HUES6 (cell line): ENCODE measurements around the gene DIPK1C.
"Not testable (repeated sequence)": the region's sequence is repeated elsewhere in the genome, so short reads cannot be mapped to it uniquely, and the experiment has no call there.

Experiments
- H3K27ac ChIP-seq: 2 replicates; pipeline ENCODE4 v1.7.0; 2013; ENCODE audit warnings: low read depth, mild to moderate bottlenecking, low read length, inconsistent platforms
- H3K27me3 ChIP-seq: 2 replicates; pipeline ENCODE4 v1.6.1; 2013; ENCODE audit warnings: low read length; ENCODE audit not compliant: control insufficient read depth, insufficient read depth
- H3K36me3 ChIP-seq: 2 replicates; pipeline ENCODE4 v1.6.1; 2013; ENCODE audit warnings: low read length; ENCODE audit not compliant: control insufficient read depth, insufficient read depth
- H3K4me1 ChIP-seq: 2 replicates; pipeline ENCODE4 v1.6.1; 2013; ENCODE audit warnings: low read length; ENCODE audit not compliant: control insufficient read depth, insufficient read depth
- H3K4me3 ChIP-seq: 2 replicates; pipeline ENCODE4 v1.5.1; 2013; ENCODE audit warnings: low read depth, low read length
- H3K9ac ChIP-seq: one replicate; pipeline ENCODE4 v1.6.1; 2013; ENCODE audit warnings: mild to moderate bottlenecking, low read length
- H3K9me3 ChIP-seq: 2 replicates; pipeline ENCODE4 v1.6.1; 2013; ENCODE audit warnings: low read depth, low read length; ENCODE audit not compliant: control insufficient read depth, insufficient read depth

The DIPK1C gene

DNA sequence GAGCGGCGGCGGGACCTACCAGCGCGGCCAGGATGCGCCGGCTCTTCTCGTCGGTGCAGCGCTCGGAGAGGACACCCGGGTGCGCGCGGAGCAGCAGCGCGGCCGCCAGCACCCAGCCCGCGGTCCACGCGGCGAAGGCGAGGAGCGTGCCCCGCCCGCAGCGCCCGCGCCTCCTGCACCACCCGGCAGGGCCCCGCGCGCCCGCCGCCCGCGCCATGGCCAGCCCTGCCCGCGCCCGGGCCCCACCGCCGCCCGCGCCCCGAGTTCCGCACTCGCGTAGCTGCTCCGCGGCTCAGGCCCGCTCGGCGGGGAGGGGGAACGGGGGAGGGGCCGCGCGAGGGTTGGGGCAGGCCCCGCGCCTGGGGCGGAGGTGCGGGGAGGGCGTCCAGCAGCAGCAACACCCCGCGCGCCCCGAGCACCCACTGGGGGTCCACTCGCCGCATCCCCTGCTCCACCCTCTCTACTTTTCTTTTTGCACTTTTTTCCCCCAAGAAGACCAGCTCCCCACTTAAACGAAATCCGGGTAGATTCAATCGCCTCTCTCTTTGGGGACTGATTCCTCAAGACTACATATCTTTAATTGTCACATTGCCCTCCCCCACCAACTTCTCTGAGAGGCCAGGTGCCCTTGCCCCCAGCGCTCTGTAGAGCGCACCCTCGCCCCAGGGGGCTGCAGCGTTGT, at the start of gene DIPK1C:
DIPK1C (minus strand) TSS at position 266 of the 682 bp plus-strand sequence; CDS start at position 217, 49 bp downstream.
- H3K4me1 ChIP-seq: no peaks in the 10 kb centered on the region; the same call in 1 of the 2 replicates
- H3K36me3 ChIP-seq: no peaks in the 10 kb centered on the region
- H3K27ac ChIP-seq: no peak within 1 kb of the TSS
- H3K9ac ChIP-seq: no peak within 1 kb of the TSS
- H3K9me3 ChIP-seq: no peaks in the 10 kb centered on the region
- H3K27me3 ChIP-seq: peaks cover 75% of the 10 kb centered on the region
- H3K4me3 ChIP-seq: peak within 1 kb of the TSS; percentile 81

DNA sequence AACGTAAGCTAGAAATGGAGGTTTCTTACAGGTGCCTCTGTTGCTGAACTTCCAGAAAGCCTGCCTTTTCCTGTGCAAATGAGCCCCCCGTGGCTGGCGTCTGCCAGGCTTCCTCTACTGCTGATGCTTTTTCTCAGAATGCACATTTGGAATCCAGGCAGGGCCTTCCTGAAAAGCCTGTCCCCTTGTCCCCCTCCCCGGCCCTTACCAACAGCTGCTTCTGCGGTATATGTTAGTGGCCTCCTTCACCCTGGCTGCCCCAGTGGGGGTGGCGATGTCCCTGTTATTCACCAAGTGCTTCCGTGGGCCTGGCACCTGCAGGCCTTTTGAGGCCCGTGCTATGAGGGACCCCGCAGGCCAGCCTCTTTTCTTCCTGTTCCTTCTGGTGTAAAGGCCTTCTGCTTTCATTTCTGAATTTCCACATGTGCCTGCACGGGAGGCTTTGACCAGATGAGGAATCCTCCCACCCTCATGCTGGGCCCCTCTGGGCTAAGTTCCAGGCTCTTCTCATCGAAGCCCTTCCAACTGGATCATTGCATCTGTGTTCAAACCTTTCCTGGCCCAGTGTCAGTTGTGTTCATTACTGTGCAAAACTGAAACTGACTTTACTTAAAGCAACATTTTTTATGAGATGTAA, 49.5 kb upstream of the DIPK1C start:
- no peaks in the 10 kb centered on the region for H3K27me3 ChIP-seq
- 0 out of 2 replicates have a peak, but pooled peaks cover under 1% of the 10 kb centered on the region for H3K4me1 ChIP-seq
- no peaks in the 10 kb centered on the region for H3K9me3 ChIP-seq
- peaks cover 92% of the 10 kb centered on the region for H3K36me3 ChIP-seq
- H3K4me3 ChIP-seq: no peak overlapping the region
- H3K27ac ChIP-seq: no peak overlapping the region
- H3K9ac ChIP-seq: peak overlapping the region; percentile 4

DNA sequence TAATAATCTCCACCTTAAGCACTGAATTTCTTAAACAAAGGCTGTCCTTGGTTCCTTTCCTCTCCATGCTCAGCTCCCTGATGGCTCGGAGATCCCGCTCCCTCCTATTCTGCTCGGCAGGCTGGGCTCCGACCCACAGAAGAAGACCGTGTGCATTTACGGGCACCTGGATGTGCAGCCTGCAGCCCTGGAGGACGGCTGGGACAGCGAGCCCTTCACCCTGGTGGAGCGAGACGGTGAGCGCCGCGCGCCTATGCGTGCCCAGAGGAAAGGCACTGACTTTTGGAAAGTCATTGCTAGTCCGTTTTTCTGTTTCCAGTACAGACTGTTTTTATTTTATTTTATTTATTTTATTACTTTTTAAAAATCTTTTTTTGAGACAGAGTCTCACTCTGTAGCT, 48.7 kb upstream of the DIPK1C start:
- Histone ChIP-seq H3K27ac (peak overlapping the region; percentile 19; the same call in 1 of the 2 replicates), H3K4me1 (peaks cover 6% of the 10 kb centered on the region; the same call in 1 of the 2 replicates), H3K4me3 (no peak overlapping the region), H3K27me3 (no peaks in the 10 kb centered on the region), H3K9me3 (no peaks in the 10 kb centered on the region), H3K36me3 (peaks cover 93% of the 10 kb centered on the region), H3K9ac (no peak overlapping the region)

DNA sequence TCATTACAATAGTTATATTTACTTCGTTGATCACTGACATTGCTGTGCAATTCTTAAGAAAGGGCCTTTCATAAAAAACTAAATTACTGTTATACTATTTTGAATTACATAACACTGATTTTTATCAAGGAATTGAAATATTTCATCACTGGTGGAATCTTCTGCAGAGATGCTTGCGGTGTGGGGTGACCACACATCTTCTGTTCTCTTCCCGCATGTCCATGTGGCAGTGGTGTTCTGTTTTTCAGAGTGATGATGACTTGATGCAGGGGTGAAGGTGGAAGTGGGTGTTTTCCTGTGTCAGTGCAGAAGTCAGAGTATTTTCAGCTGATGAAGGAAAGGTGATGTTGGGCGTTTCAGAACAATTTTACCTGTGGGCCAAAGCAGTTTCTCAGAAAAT, 46.0 kb upstream of the DIPK1C start:
- no peaks in the 10 kb centered on the region for H3K27me3 ChIP-seq
- peaks cover 76% of the 10 kb centered on the region for H3K36me3 ChIP-seq
- H3K27ac ChIP-seq: no peak overlapping the region
- no peaks in the 10 kb centered on the region for H3K9me3 ChIP-seq
- H3K4me1 ChIP-seq: peaks cover 22% of the 10 kb centered on the region
- H3K4me3 ChIP-seq: no peak overlapping the region
- H3K9ac ChIP-seq: no peak overlapping the region

DNA sequence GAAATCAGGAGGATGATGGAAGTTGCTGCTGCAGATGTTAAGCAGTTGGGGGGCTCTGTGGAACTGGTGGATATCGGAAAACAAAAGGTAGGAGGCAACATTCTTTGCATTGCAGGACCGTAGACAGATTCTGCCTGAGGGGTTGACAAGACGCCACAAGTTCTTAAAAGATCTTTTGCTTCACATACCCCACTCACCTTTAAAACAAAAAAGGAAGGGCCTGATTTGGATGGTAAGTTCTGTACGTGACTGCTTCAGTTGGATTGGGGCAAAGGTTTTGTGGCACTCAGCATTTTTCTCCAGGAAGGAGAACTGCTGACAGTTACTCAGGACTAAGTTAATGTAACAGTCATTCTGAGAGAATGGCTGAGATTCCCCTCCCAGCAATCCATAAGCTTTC, 44.3 kb upstream of the DIPK1C start:
- Histone ChIP-seq H3K9me3 (no peaks in the 10 kb centered on the region), H3K4me1 (peaks cover 34% of the 10 kb centered on the region), H3K9ac (peak overlapping the region; percentile 54), H3K4me3 (no peak overlapping the region), H3K27me3 (no peaks in the 10 kb centered on the region), H3K27ac (peak overlapping the region; percentile 54; the same call in 1 of the 2 replicates), H3K36me3 (peaks cover 62% of the 10 kb centered on the region)

DNA sequence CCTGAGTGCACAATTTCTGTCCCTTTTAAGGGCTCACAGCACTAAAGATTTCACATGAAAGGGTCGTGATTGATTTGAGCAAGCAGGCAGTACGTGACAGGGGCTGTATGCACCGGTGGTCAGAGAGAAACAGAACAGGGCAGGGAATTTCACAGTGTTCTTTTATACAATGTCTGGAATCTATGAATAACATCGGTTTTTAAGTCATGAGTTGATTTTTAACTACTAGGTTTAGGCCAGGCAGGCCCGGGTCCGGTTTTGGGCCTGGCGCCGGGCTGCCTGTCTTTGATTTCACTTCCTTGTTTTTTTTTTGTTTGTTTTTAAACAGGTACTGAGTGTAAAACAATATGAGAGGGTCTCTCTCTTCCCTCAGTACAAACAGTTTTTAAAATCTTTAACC, 43.7 kb upstream of the DIPK1C start:
- H3K9me3 ChIP-seq, H3K27me3 ChIP-seq, H3K4me3 ChIP-seq: not testable (repeated sequence)
- Histone ChIP-seq H3K27ac (peak overlapping the region; percentile 54; the same call in 1 of the 2 replicates), H3K9ac (peak overlapping the region; percentile 54), H3K36me3 (peaks cover 57% of the 10 kb centered on the region), H3K4me1 (peaks cover 34% of the 10 kb centered on the region)

DNA sequence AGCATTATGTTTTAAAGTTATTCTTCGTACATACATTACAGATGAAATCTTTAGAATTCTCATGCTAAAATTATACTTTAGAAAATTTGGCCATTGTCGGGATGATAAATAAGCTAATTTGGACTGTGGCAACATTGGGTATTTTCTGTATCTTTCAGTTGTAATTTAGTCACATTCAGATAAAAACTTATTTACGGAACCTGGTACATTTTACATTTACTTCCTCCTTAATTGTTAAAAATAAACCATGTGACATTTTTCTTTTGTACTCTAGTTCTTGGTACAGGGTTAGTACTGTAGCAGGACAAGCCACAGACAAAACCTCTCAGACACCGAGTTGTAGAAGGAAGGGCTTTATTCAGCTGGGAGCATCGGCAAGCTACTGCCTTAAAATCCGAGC, 43.3 kb upstream of the DIPK1C start:
- H3K9me3 ChIP-seq: no peaks in the 10 kb centered on the region
- H3K27ac ChIP-seq: no peak overlapping the region
- no peak overlapping the region for H3K9ac ChIP-seq
- H3K36me3 ChIP-seq: peaks cover 53% of the 10 kb centered on the region
- H3K27me3 ChIP-seq: no peaks in the 10 kb centered on the region
- H3K4me1 ChIP-seq: peaks cover 34% of the 10 kb centered on the region
- H3K4me3 ChIP-seq: no peak overlapping the region

DNA sequence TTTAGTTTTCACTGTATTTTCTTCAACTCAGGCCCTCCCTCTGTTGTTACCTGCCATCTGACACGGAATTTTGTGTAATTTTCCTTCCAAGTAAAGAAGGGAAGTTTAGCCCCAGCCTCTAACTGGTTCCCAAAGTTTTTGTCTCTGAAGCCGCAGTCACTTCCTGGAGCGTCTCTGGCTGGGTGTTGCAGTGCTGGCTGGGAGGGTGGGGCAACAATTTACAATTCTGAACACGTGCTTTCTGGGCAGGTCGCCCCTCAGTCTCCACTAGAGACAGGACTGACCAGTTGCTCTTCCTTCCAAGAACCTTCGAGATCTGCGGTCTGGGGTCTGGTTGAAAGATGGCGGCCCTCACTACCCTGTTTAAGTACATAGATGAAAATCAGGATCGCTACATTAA, 42.5 kb upstream of the DIPK1C start:
- Histone ChIP-seq H3K36me3 (peaks cover 47% of the 10 kb centered on the region), H3K27me3 (no peaks in the 10 kb centered on the region), H3K9ac (no peak overlapping the region), H3K27ac (peak overlapping the region; percentile 39), H3K4me1 (peaks cover 34% of the 10 kb centered on the region), H3K9me3 (no peaks in the 10 kb centered on the region), H3K4me3 (peak overlapping the region; percentile 25; the same call in 1 of the 2 replicates)

DNA sequence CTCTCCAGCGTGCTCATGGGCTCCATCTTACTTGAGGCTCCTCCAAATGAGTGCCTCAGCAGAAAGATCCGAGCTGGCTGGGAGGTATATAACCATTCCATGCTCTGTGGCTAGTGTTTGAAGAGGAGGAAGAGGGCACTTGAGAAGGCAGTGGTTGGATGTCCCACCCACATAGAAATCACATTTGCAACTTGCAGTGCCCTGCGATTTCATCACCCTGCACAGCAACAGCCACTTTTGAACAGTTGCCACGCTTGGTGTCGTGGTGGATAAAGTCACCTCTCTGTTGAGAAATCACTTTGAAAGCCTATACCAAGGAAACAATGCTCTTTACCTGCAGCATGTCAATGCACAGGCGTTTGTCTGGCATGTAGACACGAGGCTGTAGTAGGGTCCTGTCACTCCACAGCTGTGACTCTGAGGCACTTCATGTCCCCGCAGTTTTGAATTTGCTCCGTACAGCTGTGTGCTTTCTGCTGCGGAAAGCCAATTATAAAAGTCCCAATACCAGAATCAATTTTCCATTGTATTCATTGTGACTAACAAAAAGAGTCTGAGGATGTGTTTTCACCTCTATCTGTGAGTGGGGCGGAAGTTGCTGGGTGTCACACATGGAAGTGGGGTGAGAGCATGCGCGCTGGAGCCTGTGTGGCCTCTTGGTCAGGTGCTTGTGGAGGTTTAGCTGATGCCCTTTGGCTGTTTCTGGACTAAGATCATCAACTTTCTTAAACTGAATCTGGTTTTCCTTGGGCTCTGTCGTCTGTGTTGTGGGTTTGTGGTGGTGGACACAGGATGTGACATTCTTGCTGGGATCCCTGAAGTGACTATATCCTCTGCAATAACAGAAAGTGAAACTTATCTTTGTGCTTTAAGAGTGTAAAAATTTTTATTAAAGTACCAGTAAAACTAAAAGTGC, 41.9 kb upstream of the DIPK1C start:
- peaks cover 34% of the 10 kb centered on the region for H3K4me1 ChIP-seq
- H3K27ac ChIP-seq: peak overlapping the region; percentile 39; the same call in 1 of the 2 replicates
- peak overlapping the region; percentile 25; the same call in 1 of the 2 replicates for H3K4me3 ChIP-seq
- peaks cover 40% of the 10 kb centered on the region for H3K36me3 ChIP-seq
- H3K9me3 ChIP-seq: no peaks in the 10 kb centered on the region
- H3K9ac ChIP-seq: no peak overlapping the region
- H3K27me3 ChIP-seq: no peaks in the 10 kb centered on the region

DNA sequence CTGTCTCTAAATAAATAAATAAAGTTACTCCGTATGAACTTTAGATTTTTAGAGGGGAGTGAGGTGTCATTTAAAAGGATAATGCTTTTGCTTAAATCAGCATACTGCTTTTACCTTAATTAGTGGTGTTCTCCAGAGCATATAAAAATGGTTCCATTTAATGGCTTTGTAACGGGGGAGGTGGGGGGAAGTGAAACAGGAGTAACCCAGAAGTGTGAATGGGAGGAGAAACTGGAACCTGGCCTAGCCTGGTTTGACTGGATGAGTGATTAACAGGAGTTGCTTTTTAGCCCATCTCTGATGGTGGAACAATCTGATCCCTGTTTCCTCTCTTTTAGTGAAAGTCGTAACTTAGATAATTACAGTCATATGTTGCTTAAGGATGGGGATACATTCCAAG, 40.7 kb upstream of the DIPK1C start:
- H3K27ac ChIP-seq: no peak overlapping the region
- H3K9me3 ChIP-seq: no peaks in the 10 kb centered on the region
- peaks cover 34% of the 10 kb centered on the region for H3K4me1 ChIP-seq
- H3K36me3 ChIP-seq: peaks cover 29% of the 10 kb centered on the region
- H3K9ac ChIP-seq: no peak overlapping the region
- H3K27me3 ChIP-seq: no peaks in the 10 kb centered on the region
- H3K4me3 ChIP-seq: no peak overlapping the region
